AG10803 (cell line): ENCODE results near the gene SCN10A.

Source experiments
- DNase-seq: peaks from one replicate; pipeline ENCODE4 v3.0.0; 2010; ENCODE audit warnings: low read depth
- H3K4me3 ChIP-seq: 2 replicates; pipeline ENCODE4 v1.5.1; 2011; ENCODE audit warnings: mild to moderate bottlenecking, low read length, control low read depth
- TF ChIP-seq, protein P1 (sequence below): conservative IDR thresholded peaks from 2 replicates; pipeline ENCODE4 v1.5.1; 2011; ENCODE audit warnings: mild to moderate bottlenecking, low read length, control low read depth, inconsistent platforms

SCN10A gene

GRCh38 chr3:38724392-38724736, 91.7 kb downstream of the SCN10A start:
- TF ChIP-seq, protein P1, sequence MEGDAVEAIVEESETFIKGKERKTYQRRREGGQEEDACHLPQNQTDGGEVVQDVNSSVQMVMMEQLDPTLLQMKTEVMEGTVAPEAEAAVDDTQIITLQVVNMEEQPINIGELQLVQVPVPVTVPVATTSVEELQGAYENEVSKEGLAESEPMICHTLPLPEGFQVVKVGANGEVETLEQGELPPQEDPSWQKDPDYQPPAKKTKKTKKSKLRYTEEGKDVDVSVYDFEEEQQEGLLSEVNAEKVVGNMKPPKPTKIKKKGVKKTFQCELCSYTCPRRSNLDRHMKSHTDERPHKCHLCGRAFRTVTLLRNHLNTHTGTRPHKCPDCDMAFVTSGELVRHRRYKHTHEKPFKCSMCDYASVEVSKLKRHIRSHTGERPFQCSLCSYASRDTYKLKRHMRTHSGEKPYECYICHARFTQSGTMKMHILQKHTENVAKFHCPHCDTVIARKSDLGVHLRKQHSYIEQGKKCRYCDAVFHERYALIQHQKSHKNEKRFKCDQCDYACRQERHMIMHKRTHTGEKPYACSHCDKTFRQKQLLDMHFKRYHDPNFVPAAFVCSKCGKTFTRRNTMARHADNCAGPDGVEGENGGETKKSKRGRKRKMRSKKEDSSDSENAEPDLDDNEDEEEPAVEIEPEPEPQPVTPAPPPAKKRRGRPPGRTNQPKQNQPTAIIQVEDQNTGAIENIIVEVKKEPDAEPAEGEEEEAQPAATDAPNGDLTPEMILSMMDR: no peak
- H3K4me3 ChIP-seq: no peak overlapping the region
- no peak for DNase-seq

GRCh38 chr3:38723569-38724391, 92.2 kb downstream of the SCN10A start:
- no peak overlapping the region for H3K4me3 ChIP-seq

DNA sequence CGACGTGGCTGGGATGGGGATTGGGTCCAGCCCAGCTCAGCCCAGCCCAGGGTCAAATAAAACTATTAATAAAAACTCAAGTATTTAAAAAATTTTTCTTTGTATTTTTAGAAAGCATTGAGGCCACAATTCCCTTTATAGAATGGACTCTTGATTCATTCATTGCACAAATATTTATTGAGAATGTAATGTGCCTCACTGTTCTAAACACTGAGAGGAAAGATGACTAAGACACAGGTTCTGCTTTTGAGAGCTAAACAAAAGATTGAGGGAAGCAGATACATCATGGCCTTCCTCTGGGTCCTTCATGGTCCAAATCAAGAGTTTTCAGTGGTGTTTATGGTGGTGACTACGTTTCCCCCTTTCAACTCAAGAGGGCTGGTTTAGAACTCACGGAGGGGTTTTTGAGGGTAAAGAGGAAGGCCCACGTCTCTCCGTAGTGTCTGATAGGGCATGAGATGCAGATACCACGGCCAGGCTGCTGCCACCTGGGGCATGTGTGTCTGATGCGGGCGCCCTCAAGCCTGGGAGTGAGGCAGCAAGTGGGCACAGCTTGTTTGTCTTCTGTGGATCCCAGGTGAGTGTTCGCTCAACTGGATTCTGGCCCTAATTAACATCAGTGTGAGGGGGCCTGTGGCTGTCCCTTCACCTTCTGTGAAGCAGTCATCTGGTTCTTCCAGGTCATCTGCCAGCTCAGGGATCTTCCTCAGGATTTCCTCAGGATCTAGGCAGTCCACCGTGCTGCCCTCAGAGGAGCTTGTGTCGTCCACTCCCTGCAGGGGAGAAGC, 93.0 kb downstream of the SCN10A start:
- TF ChIP-seq, protein P1: no peak

More at GRCh38 chr3:38723569-38724391, 92.2 kb downstream of the SCN10A start:
- TF ChIP-seq, protein P1: no peak
- no peak for DNase-seq

GRCh38 chr3:38721207-38721772, 94.7 kb downstream of the SCN10A start:
- TF ChIP-seq, protein P1: no peak
- DNase-seq: no peak
- no peak overlapping the region for H3K4me3 ChIP-seq

More for the DNA sequence above, 93.0 kb downstream of the SCN10A start:
- H3K4me3 ChIP-seq: no peak overlapping the region
- peak; percentile 29 for DNase-seq

DNA sequence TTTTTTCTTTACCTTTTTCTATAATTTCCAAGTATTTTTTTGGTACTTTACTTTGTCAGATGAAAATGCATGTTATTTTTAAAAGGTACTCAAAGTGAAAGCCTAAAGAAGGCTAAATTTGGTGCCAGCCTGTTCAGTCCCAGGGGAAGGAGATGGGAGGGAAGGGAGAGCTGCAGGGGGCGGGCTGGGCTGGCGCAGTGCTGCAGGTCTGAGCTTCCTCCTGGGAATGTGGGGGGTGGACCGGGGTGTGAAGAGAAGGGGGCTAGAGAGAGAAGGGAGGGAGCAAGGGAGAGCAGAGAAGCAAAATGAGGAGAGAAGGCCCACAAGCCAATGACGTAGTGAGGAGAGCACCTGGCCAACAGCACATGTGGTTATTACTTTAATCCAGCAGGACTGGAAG, 95.6 kb downstream of the SCN10A start:
- TF ChIP-seq, protein P1: no peak
- H3K4me3 ChIP-seq: no peak overlapping the region
- no peak for DNase-seq

DNA sequence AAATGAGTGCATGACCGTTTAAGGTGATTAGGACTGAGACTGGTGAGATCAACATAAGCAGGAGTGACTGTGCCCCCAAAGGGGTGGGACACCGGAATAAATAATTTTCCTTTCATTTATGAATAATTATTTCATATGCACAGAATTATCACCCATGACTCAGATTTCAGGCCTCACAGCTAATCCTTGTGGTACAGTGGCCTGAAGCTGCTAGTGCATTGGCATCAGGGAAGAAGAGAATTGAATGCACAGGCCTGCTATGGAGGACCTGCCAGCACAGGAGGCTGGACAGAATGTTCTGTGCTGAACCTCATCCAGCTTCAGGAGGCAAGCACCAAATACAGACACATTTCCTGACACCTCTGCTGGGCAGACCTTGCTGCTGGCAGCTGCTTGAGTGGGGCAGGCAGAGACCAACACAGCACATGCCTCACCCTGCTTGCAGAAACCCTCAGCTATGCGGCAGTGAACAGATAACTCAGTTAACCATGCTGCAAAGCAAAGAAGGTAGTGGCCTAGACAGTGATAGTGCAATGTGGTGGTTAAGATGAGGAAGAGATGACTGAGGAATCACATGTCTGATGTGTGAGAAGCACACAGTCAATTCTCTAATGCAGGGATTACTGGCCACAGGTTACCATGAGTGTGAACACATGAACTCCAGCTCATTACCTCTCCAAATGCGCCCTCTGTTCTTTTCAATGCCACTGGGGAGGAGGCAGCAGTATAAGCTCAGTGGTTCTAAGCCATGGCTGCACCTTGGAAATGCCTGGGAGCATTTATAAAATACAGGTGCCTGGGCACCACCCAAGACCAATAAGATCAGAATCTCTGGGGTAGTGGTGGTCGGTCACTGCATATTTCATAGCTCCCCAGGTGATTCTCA, 98.4 kb downstream of the SCN10A start:
- TF ChIP-seq, protein P1: no peak
- H3K4me3 ChIP-seq: no peak overlapping the region
- DNase-seq: no peak
